ENCODE data around the gene VAMP7. TPM values are rescaled to one million over a fixed set of nuclear protein-coding genes. Genes with fewer than 3 reads are reported as not detected.

The VAMP7 gene
- total RNA-seq, 1 experiment from 2014 or later, result 78.4 TPM

GRCh38 chrX:155966876-155967275 lies 85.7 kb downstream of the VAMP7 start:
- intact Hi-C loops (cut with micrococcal nuclease; ENCODE audit: unreplicated experiment) (no loop called here), in situ Hi-C loops (cut with HindIII; ENCODE audit: low pct_unique_long_range_greater_than_20kb, low sequenced_read_pairs) (no loop called here)
- ChIA-PET CTCF (no interaction called here), POLR2A (no interaction called here)
- no TSS peak for BruUV-seq (replicated peaks)
- no peak for DNase-seq (ENCODE audit: low read depth, low spot score)
- ATAC-seq, result peak; percentile 94
- H3K4me3 ChIP-seq (ENCODE audit: low read depth in 2 of 2, low read length in 2 of 2), result no peak overlapping the region
- no peaks in the 10 kb centered on the region for H3K9me3 ChIP-seq (ENCODE audit: control insufficient read depth, insufficient read depth, low read depth, low read length)
- H3K27me3 ChIP-seq (ENCODE audit: control insufficient read depth, insufficient read depth, low read length), result no peaks in the 10 kb centered on the region
- no peaks in the 10 kb centered on the region for H3K36me3 ChIP-seq (ENCODE audit: control insufficient read depth, insufficient read depth, low read length)
- no peak overlapping the region for H3K27ac ChIP-seq (ENCODE audit: low read length)
- no peaks in the 10 kb centered on the region for H3K4me1 ChIP-seq (ENCODE audit: control insufficient read depth, insufficient read depth, low read length)
- no peak for TF ChIP-seq SIN3A (IDR thresholded peaks at IDR 0.05; ENCODE audit: borderline replicate concordance, insufficient read depth, low read depth, low read length)
- TF ChIP-seq CTCF (IDR thresholded peaks at IDR 0.05), result peak; percentile 80

- POLR2A ChIA-PET, result no interaction called here
- H3K27me3 ChIP-seq (ENCODE audit: control insufficient read depth, insufficient read depth, low read length), result no peaks in the 10 kb centered on the region
- H3K4me1 ChIP-seq (ENCODE audit: control insufficient read depth, insufficient read depth, low read length), result no peaks in the 10 kb centered on the region
- CTCF ChIA-PET, result no interaction called here
- in situ Hi-C loops (cut with HindIII; ENCODE audit: low pct_unique_long_range_greater_than_20kb, low sequenced_read_pairs) (no loop called here), intact Hi-C loops (cut with micrococcal nuclease; ENCODE audit: unreplicated experiment) (no loop called here)
- no peak for DNase-seq (ENCODE audit: low read depth, low spot score)
- ATAC-seq, result no peak
- no peak overlapping the region for H3K27ac ChIP-seq (ENCODE audit: low read length)
- H3K9me3 ChIP-seq (ENCODE audit: control insufficient read depth, insufficient read depth, low read depth, low read length), result no peaks in the 10 kb centered on the region
- H3K36me3 ChIP-seq (ENCODE audit: control insufficient read depth, insufficient read depth, low read length), result no peaks in the 10 kb centered on the region
- no TSS peak for BruUV-seq (replicated peaks)
- no peak for TF ChIP-seq REST (IDR thresholded peaks at IDR 0.05; ENCODE audit: insufficient read depth in 1 of 2, low read depth in 2 of 2, low read length in 1 of 2)
- no peak for TF ChIP-seq SIN3A (IDR thresholded peaks at IDR 0.05; ENCODE audit: borderline replicate concordance, insufficient read depth, low read depth, low read length)
- no peak for TF ChIP-seq CTCF (IDR thresholded peaks at IDR 0.05)
- TF ChIP-seq TCF7L2 (IDR thresholded peaks at IDR 0.05; ENCODE audit: low read depth, low read length), result no peak
- H3K4me3 ChIP-seq (ENCODE audit: low read depth in 2 of 2, low read length in 2 of 2), result no peak overlapping the region
Observed at GRCh38 chrX:155967653-155968325, 86.6 kb downstream of the VAMP7 start.

- Histone ChIP-seq H3K4me1 (ENCODE audit: control insufficient read depth, insufficient read depth, low read length) (no peaks in the 10 kb centered on the region), H3K9me3 (ENCODE audit: control insufficient read depth, insufficient read depth, low read depth, low read length) (no peaks in the 10 kb centered on the region), H3K27ac (ENCODE audit: low read length) (no peak overlapping the region), H3K4me3 (ENCODE audit: low read depth in 2 of 2, low read length in 2 of 2) (no peak overlapping the region), H3K27me3 (ENCODE audit: control insufficient read depth, insufficient read depth, low read length) (no peaks in the 10 kb centered on the region), H3K36me3 (ENCODE audit: control insufficient read depth, insufficient read depth, low read length) (no peaks in the 10 kb centered on the region)
- ATAC-seq (no peak), DNase-seq (ENCODE audit: low read depth, low spot score) (no peak)
- BruUV-seq (replicated peaks), result no TSS peak
- ChIA-PET POLR2A (no interaction called here), CTCF (no interaction called here)
- TF ChIP-seq POLR2AphosphoS5 (IDR thresholded peaks at IDR 0.05; ENCODE audit: low read depth, low read length), result no peak
- TF ChIP-seq SIN3A (IDR thresholded peaks at IDR 0.05; ENCODE audit: borderline replicate concordance, insufficient read depth, low read depth, low read length), result no peak
- TF ChIP-seq TCF7L2 (IDR thresholded peaks at IDR 0.05; ENCODE audit: low read depth, low read length), result no peak
- no peak for TF ChIP-seq CTCF (IDR thresholded peaks at IDR 0.05)
- no peak for TF ChIP-seq REST (IDR thresholded peaks at IDR 0.05; ENCODE audit: insufficient read depth in 1 of 2, low read depth in 2 of 2, low read length in 1 of 2)
- in situ Hi-C loops (cut with HindIII; ENCODE audit: low pct_unique_long_range_greater_than_20kb, low sequenced_read_pairs), result no loop called here
- intact Hi-C loops (cut with micrococcal nuclease; ENCODE audit: unreplicated experiment), result no loop called here
Observed at GRCh38 chrX:155968326-155968661, 87.1 kb downstream of the VAMP7 start.

Measured in Panc1 (cell line).